NCI-H2227 (cell line): ENCODE results near the gene CST4.
"Not testable (repeated sequence)": the region's sequence is repeated elsewhere in the genome, so short reads cannot be mapped to it uniquely, and the experiment has no call there.

Experiments
- DNase-seq: peaks from one replicate; lab custom pipeline; 2025; ENCODE audit not compliant: unreplicated experiment; lab: John Stamatoyannopoulos, UW

The CST4 gene, protein sequence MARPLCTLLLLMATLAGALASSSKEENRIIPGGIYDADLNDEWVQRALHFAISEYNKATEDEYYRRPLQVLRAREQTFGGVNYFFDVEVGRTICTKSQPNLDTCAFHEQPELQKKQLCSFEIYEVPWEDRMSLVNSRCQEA

DNA sequence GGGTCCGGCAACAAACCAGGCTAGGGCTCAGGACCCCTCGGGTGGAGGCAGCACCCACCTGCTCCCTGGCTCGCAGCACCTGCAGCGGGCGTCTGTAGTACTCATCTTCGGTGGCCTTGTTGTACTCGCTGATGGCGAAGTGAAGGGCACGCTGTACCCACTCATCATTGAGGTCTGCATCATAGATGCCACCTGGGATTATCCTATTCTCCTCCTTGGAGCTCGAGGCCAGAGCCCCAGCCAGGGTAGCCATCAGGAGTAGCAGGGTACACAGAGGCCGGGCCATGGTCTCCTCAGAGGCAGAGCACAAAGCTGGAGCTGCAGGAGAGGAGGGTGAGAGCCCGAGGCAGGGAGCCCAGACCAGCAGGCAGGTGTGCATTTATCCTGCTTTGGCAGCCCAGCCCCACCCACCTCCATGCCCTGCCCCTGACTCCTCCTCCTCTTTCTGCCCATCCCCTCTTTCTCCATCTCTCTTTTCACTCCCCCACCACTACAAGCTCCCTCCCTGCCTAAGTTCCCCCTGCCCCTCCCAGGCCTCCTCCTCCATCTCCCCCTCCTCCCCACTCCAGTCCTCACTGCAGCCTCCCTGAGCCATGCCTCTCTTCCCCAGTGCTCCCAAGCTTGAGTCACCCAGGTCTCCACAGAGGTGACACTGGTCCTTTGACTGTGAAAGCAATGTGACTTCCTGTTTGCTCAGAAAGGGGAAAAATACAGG is at the start of gene CST4:
CST4 (minus strand) TSS at position 355 of the 715 bp plus-strand sequence; CDS start at position 286, 69 bp downstream.
- not testable (repeated sequence) for DNase-seq

DNA sequence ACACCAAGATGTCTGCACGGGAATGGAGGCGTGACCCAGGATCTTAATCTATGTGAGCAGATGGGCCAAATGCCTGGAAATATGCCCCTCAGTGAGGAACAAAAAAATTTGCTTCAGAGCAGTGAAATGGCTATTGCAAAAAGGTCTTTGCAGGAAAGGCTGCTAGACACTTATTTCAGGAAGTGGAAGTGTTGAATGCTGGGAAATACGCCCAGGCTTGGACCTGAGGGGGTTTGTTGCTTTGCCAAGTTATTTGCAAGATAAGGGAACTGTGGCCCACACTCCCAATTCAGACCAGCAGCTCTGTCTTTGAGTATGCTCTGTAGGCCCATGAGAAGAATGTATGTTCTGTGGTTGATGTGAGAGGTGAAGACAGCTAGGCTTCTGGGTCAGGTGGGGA is 46.6 kb upstream of the CST4 start:
- not testable (repeated sequence) for DNase-seq

DNA sequence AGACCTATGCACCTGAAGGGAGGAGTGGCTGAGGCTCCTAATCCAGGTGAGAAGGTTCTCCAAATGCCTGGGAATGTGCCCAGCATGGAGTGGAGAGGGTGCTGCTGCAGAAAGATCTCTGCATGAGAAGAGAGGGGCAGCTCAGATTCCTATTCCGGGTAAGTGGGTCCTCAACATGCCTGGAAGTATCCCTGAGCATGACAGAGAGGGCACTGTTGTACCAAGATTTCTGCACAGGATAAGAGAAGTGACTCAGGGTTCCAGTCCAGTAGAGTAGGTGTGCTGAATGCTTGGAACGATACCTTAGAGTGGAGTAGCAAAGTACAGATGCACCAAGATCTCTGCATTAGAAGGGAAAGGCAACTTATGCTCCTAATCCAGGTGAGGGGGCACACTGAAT is 46.1 kb upstream of the CST4 start:
- DNase-seq, result not testable (repeated sequence)

DNA sequence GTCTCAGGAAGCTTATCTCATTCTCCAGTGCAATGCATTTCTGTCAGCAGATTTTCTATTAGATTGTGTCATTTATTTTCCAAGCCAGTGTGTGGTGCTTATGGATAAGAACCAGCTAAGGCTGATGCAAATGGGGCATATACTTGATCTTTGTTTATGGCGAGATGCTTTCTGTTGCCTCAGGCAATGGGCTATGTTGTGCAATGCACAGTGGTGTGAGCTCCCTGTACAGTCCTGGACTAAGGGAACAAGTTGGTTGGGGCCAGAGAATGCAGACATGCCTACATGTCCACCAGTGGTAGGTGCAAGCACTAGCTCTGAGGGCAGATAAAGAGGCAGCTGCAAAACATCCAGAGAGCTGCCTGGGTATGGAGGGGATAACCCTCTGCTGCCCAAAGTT is 45.6 kb upstream of the CST4 start:
- not testable (repeated sequence) for DNase-seq

DNA sequence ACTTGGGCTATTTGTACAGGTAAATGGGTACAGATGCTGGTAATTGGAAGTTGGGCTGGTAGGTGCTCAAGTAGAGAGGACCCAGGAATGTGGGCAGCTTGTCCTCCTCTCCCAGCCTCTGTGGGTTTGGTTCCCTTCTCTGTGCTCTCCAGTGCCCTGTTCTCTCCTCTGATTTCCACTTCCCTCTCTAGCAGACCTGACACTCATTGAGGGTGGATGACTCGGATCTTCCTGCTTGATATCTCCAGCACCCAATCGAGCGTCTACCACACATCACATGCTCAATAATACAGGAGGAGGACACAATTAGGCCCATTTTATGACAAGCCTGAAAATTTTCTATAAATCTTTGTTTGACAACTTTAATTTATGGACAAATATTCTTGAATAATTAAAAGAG is 38.2 kb upstream of the CST4 start:
- DNase-seq, result no peak

DNA sequence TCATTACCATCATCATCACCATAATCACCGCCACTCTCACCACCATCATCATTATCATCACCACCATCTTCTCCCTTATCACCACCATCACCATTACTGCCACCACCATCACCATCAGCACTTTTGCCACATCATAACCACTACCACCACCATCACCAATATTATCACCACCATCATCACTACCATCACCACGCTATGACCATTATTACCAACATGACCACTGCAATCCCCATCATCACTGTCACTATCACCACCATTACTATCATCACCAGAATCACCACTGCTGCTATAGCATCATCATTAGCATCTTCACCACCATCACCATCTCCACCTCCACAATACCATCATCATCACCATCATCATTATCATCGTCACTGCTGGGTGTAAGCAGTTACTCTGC is 36.3 kb upstream of the CST4 start:
- DNase-seq, result no peak

DNA sequence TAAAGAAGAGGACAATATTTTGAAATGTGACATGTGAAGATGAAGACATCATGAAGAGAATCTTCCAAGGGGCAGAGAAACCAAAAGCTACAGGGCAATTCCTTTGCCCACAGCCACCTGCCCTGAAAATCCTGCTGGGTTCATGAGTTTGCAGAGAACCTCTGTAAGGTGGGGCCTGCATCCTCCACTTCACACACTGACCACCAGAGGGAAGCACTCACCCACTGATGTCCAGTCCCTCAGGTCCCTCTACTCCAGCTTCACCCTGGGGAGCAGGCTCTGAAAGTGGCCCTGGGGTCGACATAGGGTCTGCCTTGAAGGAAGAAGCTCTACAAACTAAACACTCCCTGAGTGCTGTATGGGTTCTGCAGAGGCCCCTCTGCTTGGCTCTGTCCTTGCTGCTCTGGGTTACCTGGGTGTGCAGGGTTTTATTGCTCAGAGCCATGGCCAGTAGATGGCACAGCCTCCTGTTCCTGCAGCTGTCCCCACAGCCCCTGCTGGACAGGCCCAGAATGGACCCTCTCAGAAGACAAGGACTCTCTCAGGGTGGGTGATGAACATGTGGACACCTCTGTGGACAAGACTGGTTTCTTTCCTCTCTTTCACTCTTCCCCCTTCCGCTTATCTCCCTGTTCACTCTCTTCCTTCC is 34.9 kb upstream of the CST4 start:
- not testable (repeated sequence) for DNase-seq

DNA sequence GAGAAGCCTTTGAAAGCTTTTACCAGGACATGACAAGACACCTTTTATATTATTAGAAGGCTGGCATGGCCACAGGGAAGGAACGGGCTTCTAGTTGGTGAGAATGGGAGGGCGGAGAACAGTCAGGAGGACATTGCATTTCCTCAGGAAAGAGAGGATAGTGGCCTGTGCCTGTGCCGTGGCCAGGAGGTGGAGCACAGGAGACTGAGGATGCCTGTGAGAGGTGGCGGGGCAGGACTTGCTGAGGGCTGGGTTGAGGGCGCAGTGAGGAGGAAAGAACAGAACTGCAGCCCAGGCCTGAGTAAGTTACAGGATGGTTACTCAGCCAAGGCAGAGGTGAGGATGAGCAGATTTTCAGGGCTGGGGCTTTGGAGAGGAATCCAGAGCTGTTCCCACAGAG is 34.0 kb upstream of the CST4 start:
- DNase-seq, result not testable (repeated sequence)

DNA sequence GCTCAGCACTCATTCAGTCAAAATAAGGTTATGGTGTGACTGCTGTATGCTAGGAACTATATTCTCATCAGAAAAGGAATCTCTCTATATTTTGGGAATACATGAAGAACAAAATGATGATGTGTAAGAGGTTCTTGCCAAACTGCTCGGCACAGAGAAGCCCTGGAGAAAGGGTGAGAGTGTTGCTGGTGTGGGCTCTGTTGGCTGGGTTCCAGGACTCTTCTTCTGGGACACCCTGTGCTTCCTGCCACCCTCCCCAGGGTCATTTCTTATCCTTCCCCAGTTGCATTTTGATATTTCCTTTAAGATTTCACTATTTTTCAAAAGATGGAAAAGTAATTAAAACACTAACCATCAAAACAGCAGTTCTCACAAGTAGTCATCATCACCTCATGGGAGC is 33.1 kb upstream of the CST4 start:
- DNase-seq, result no peak

DNA sequence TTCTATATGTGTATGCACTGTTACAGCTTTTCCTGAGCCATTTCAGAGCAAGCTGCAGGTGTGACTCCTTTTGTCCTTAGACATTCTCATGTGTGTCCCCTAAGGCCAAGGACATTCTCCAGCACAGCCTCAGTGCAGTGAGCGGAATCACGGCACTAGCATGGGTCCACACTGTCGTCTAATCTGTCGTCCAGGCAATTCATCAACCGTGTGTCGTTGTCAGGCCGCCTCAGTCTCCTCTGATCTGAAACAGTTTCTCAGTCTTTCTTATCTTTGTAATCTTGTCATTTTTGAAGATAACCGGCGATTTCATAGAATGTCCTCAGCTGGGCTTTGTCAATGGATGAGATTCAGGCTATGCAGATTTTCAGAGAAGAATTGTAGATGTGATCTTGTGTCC is 30.5 kb upstream of the CST4 start:
- not testable (repeated sequence) for DNase-seq

DNA sequence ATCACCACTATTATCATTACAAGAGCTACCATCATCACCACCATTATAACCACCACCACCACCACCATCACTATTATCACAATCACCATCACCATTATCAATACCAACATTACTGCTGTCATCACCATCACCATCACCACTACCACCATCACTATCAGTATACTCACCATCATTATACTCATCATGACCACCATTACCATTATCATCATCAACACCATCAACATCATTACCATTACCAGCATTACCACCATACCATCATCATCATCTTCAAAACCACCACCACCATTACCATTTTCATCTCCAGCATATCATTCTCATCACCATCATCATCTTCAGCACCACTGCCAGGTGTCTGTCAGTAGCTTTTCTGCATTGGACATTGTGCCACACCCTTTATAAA is 22.9 kb upstream of the CST4 start:
- not testable (repeated sequence) for DNase-seq

DNA sequence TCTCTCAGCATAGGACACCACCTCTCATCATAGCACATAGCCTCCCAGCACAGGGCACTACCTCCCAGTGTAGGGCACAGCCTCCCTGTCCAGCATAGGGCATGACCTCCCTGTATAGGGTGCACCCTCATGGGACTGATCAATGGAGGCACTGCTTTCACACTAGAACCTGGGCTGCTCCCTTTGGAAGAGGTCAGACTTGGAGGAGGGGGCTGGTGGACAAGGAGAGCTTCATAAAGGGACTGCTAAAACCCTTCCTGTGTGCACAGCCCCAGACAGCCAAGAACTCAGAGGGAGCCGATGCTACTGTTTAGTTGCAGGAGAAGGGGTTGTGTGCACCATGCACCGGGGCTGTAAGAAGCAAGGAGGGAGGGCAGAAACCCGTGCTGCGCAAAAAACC is 21.9 kb upstream of the CST4 start:
- no peak for DNase-seq

DNA sequence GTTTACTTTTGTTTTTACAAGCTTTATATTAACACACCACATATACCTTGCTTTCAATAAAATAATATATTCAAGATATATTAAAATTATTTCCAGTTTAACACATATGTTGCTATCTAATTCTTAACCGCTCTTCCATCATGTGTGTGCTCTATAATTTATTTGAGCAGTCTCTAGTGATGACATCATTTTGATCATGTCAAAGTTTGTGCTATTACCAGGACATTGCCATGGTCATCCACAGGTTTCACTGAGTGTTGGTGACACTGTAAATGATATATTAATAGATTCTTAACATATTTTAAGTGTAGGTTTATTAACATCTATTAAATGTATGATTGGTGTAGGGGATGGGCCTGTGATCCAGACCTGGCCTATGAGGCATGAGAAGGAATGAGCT is 17.1 kb upstream of the CST4 start:
- no peak for DNase-seq

DNA sequence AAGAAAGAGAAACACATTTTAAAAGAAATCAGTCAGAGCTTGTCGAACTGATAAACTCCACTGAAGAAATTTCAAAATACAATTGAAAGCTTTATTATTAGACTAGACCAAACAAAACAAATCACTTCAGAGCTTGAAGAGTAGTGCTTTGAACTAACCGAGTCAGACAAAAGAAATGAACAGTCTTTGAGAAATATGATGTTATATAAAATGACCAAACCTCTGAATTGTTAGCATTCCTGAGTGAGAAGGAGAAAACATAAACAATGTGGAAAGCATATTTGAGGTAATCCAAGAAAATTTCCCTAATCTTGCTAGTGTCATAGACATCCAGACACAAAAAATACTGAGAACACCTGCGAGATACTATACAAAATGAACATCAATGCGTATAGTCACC is 13.2 kb upstream of the CST4 start:
- no peak for DNase-seq

DNA sequence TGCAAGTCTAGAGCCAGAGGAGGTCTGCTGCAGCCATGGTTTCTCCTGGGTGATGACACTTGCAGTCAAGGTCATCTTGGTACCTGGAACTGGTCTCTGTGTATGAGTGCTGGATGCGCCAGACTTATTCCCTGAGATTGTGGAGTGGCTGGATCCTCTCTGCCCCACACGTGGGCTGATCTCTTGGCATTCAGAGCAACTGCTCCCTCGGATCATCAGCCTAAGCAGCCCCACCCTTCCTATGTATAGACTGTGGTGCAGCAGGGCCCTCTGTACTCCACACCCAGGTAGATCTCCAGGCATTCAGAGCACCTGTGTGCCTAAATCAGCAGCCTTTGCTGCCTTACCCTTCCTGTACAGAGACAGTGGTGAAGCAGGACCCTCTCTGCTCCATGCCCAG is 12.1 kb upstream of the CST4 start:
- no peak for DNase-seq

DNA sequence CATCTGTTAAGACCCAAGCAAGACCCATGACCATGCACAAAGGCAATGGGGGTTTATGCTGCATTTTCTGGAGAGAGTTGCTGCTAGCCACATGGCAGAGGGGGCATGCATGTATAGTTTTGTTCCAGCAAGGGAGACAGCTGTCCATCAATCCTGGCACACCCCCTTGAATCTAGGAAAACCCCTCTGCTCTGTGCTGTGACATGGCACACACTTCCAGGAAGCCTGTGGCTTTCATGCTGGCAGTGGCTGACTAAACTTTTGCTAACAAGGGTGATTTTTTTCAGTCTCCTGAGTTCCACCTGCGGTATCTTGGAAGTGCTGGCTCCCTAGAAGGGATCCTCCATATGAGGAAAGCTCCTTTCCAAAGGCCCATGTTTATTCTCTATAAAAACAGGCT is 9.1 kb upstream of the CST4 start:
- DNase-seq, result no peak

DNA sequence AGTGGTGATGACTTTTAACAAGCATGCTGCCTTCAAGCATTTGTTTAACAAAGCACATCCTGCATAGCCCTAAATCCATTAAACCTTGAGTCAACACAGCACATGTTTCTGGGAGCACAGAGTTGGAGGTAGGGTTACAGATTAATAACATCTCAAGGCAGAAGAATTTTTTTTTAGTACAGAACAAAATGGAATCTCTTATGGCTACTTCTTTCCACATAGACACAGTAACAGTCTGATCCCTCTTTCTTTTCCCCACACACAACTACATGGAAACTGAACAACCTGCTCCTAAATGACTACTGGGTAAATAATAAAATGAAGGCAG is 6.2 kb upstream of the CST4 start:
- not testable (repeated sequence) for DNase-seq

DNA sequence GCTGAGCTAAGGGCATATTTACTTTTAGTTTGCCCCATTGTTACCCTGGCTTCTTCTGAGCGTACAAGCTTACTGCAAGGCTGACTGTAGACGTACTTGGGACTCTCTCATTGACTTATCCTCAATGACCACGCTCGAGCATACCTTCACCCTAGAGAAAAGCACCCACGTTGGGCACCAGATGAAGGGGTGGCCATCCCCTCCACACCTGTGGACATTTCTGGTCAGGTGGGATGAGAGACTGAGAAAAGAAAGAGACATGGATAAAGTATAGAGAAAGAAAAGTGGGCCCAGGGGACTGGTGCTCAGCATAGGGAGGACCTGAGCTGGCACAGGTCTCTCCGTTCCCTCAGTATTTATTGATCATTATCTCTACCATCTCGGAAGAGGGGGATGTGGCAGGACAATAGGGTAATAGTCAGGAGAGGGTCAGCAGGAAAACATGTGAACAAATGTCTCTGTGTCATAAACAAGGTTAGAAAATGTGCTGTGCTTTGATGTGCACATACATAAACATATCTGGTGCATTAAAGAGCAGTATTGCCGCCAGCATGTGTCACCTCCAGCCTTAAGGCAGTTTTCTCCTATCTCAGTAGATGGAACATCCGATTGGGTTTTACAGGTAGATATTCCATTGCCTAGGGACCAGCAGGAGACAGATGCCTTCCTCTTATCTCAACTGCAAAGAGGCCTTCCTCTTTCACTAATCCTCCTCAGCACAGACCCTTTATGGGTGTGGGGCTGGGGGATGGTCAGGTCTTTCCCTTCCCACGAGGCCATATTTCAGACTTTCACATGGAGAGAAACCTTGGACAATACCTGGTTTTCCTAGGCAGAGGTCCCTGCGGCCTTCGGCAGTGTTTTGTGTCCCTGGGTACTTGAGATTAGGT is 5.6 kb upstream of the CST4 start:
- not testable (repeated sequence) for DNase-seq

DNA sequence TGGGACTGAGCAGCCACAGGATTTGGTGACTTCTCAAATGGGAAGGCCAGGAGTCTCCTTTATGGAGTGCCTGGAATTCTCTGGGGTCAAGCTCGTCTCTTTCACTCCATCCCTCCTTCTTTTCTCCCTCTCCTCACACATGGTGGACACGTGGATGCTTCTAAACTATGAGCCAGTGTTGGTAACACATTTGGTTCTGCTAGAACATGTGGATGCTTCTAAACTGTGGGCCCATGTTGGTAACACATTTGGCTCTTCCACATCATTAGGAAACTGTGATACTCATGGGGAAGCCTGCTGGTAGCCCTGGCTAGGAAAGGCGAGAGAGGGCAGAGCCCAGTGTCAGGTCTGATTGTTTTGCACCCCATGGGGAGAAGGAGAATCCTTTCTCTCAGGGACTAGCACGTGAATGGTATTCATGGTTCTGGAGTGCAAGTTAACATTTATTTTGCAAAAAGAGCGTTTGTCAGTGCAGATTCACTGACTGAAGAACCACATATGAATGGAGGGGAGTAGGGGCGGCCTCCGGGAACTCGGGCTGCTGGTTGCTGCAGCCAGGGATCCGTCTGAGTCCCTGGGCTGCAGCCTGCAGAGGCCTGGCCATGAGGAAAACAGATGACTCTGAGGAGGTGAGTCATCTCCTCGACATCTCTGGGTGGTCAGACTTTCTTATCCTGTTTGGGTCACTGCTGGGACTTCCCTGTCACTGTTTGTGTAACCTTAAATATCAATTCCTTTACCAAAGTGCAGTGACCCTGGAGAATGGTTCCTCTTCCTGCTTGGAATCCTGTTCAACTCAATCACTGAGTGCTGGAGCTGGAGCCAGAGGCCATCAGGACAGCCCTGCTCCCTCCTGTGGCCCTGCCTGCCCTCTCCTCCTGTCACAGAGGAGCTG is 4.1 kb upstream of the CST4 start:
- not testable (repeated sequence) for DNase-seq

DNA sequence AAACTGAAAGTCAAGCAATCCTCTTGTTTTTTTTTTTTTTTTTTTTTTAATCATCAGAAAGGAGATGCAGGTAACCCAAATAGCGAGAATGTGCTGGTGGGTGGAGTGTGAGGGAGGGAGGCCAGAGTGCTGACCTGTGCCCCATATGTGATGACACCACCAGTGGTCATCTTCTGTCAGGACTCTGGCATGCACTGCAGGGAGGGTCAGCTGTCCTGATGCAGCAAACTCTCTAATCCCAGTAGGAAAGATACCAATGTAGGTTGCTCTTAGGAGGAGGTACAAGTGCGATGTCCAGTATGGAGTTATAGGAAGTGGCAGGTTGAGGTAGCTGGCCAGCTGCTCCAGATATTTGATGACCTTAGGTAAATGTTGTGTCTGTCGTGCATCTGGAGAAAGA is 2.8 kb upstream of the CST4 start:
- DNase-seq, result no peak

DNA sequence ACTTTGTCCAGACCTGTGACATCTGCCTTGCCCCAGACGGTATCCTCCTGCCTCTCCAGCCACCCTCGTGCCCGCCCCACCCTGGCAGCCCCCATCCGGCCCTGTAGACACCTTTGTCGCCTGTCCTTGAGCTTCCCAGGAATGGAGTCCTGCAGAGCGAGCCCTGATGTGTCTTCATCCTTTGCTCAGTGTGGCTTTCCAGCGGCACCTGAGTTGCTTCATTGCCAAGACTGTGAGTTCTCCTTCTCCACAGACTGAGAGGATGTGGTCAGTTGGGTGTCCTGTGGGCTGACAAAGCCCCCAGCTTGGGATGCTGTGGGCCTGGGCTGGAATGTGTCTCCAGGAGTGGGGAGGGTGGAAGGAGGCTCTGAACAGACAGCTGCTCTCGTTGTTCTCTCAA is 1.7 kb upstream of the CST4 start:
- DNase-seq, result no peak
